ENCODE data around the gene PLIN5. TPM values are rescaled to one million over a fixed set of nuclear protein-coding genes. Genes with fewer than 3 reads are reported as not detected.
"Not testable (repeated sequence)": the region's sequence is repeated elsewhere in the genome, so short reads cannot be mapped to it uniquely, and the experiment has no call there.

The PLIN5 gene
- total RNA-seq, 1 donor from 2014 or later, result 17.1 TPM

GRCh38 chr19:4542896-4543841 is 8.1 kb upstream of the PLIN5 start:
- H3K4me3 ChIP-seq, result peak overlapping the region in 1 of 2 donors; percentile 22

GRCh38 chr19:4541806-4542145 is 6.8 kb upstream of the PLIN5 start:
- intact Hi-C loops (cut with DNase I), result not testable (repeated sequence)

More at GRCh38 chr19:4542896-4543841, 8.1 kb upstream of the PLIN5 start:
- DNase-seq (ENCODE audit: low spot score in 2 of 2), result no peak
- Histone ChIP-seq H3K4me1 (no peaks in the 10 kb centered on the region), H3K27me3 (no peaks in the 10 kb centered on the region), H3K9me3 (no peaks in the 10 kb centered on the region), H3K27ac (no peak overlapping the region), H3K36me3 (no peaks in the 10 kb centered on the region)
- TF ChIP-seq CTCF (IDR thresholded peaks at IDR 0.05), result no peak
- intact Hi-C loops (cut with DNase I), result no loop called here

GRCh38 chr19:4541114-4541805 is 6.2 kb upstream of the PLIN5 start:
- Histone ChIP-seq H3K27ac (no peak overlapping the region), H3K36me3 (no peaks in the 10 kb centered on the region), H3K9me3 (no peaks in the 10 kb centered on the region), H3K4me1 (no peaks in the 10 kb centered on the region), H3K4me3 (no peak overlapping the region), H3K27me3 (no peaks in the 10 kb centered on the region)
- intact Hi-C loops (cut with DNase I), result no loop called here
- DNase-seq (ENCODE audit: low spot score in 2 of 2), result no peak
- TF ChIP-seq CTCF (IDR thresholded peaks at IDR 0.05), result no peak

More at GRCh38 chr19:4541806-4542145, 6.8 kb upstream of the PLIN5 start:
- not testable (repeated sequence) for H3K4me3 ChIP-seq; H3K36me3 ChIP-seq; H3K9me3 ChIP-seq; H3K27ac ChIP-seq; DNase-seq (ENCODE audit: low spot score in 2 of 2); H3K4me1 ChIP-seq; H3K27me3 ChIP-seq

- H3K36me3 ChIP-seq, result no peaks in the 10 kb centered on the region
- no peak for TF ChIP-seq CTCF (IDR thresholded peaks at IDR 0.05)
- H3K27ac ChIP-seq, result no peak within 1 kb of the TSS
- DNase-seq (ENCODE audit: low spot score in 2 of 2), result no peak
- intact Hi-C loops (cut with DNase I), result no loop called here
- no peak within 1 kb of the TSS for H3K4me3 ChIP-seq
- no peaks in the 10 kb centered on the region for H3K9me3 ChIP-seq
- no peaks in the 10 kb centered on the region for H3K27me3 ChIP-seq
- H3K4me1 ChIP-seq, result peaks cover 0 to 2% of the 10 kb centered on the region in 2 donors
These were observed 4.9 kb upstream of the PLIN5 start, which contains the start of gene LRG1 for GRCh38 chr19:4539693-4540581. Gene LRG1, minus strand, starts transcription at chr19:4540036. Its CDS starts 23 bp downstream, at chr19:4540013.

GRCh38 chr19:4539169-4539692 is 4.2 kb upstream of the PLIN5 start:
- H3K4me3 ChIP-seq, result no peak overlapping the region
- H3K36me3 ChIP-seq, result no peaks in the 10 kb centered on the region
- TF ChIP-seq CTCF (IDR thresholded peaks at IDR 0.05), result no peak
- intact Hi-C loops (cut with DNase I), result no loop called here
- H3K4me1 ChIP-seq, result peaks cover 0 to 2% of the 10 kb centered on the region in 2 donors
- no peak for DNase-seq (ENCODE audit: low spot score in 2 of 2)
- no peak overlapping the region for H3K27ac ChIP-seq
- no peaks in the 10 kb centered on the region for H3K9me3 ChIP-seq
- no peaks in the 10 kb centered on the region for H3K27me3 ChIP-seq
